RWPE2 (cell line): ENCODE data around the gene CCDC57.
A peak's percentile ranks its signal among the peaks of the same experiment; 100 is the strongest.

Source experiments
- ATAC-seq: fragments of 200-7000 bp; cut with Tn5 transposase; 3 replicates; pipeline ENCODE4 v1.9.1; 2021; ENCODE audit warnings: low read depth
- DNase-seq: peaks from one replicate; pipeline ENCODE4 v3.0.0-alpha.2; 2020; ENCODE audit warnings: low spot score
- H3K27ac ChIP-seq: fragments of 450-650 bp; 2 replicates; pipeline ENCODE4 v1.5.1; 2017; ENCODE audit warnings: mild to moderate bottlenecking; ENCODE audit not compliant: poor library complexity, severe bottlenecking
- H3K27me3 ChIP-seq: fragments of 250-450 bp; sonication (Bioruptor Pico); 2 replicates; pipeline ENCODE4 v1.5.1; 2021; ENCODE audit warnings: mild to moderate bottlenecking, moderate library complexity; ENCODE audit not compliant: insufficient read depth, poor library complexity, severe bottlenecking
- H3K36me3 ChIP-seq: fragments of 250-450 bp; sonication (Bioruptor Pico); 2 replicates; pipeline ENCODE4 v1.5.1; 2020; ENCODE audit warnings: low read depth, mild to moderate bottlenecking, moderate library complexity
- H3K4me1 ChIP-seq: fragments of 250-450 bp; sonication (Bioruptor Pico); 2 replicates; pipeline ENCODE4 v1.5.1; 2021; ENCODE audit warnings: mild to moderate bottlenecking, moderate library complexity; ENCODE audit not compliant: insufficient read depth, poor library complexity, severe bottlenecking
- H3K4me3 ChIP-seq: fragments of 250-450 bp; sonication (Bioruptor Pico); 2 replicates; pipeline ENCODE4 v1.5.1; 2021; ENCODE audit warnings: mild to moderate bottlenecking, moderate library complexity; ENCODE audit not compliant: severe bottlenecking
- H3K9me3 ChIP-seq: fragments of 250-450 bp; sonication (Bioruptor Pico); 2 replicates; pipeline ENCODE4 v1.5.1; 2021; ENCODE audit warnings: mild to moderate bottlenecking, moderate library complexity; ENCODE audit not compliant: severe bottlenecking
- CTCF ChIP-seq: fragments of 450-650 bp; IDR thresholded peaks from one replicate; pipeline ENCODE4 v1.5.1; 2017; ENCODE audit warnings: mild to moderate bottlenecking, moderate library complexity; ENCODE audit not compliant: poor library complexity, severe bottlenecking

Gene CCDC57

GRCh38 chr17:82239926-82240505 is 27.4 kb upstream of the CCDC57 start:
- Histone ChIP-seq H3K27me3 (no peaks in the 10 kb centered on the region), H3K27ac (peak overlapping the region; percentile 91), H3K4me3 (no peak overlapping the region), H3K4me1 (peaks cover 80% of the 10 kb centered on the region), H3K36me3 (peaks cover 76% of the 10 kb centered on the region), H3K9me3 (no peaks in the 10 kb centered on the region)
- no peak for TF ChIP-seq CTCF
- ATAC-seq = no peak
- no peak for DNase-seq

- Histone ChIP-seq H3K27ac (peak overlapping the region; percentile 91), H3K9me3 (no peaks in the 10 kb centered on the region), H3K27me3 (no peaks in the 10 kb centered on the region), H3K4me1 (peaks cover 86% of the 10 kb centered on the region), H3K36me3 (peaks cover 76% of the 10 kb centered on the region), H3K4me3 (no peak overlapping the region)
- TF ChIP-seq CTCF = no peak
- DNase-seq = no peak
- no peak for ATAC-seq
These were observed 26.8 kb upstream of the CCDC57 start for GRCh38 chr17:82239401-82239925.

DNA sequence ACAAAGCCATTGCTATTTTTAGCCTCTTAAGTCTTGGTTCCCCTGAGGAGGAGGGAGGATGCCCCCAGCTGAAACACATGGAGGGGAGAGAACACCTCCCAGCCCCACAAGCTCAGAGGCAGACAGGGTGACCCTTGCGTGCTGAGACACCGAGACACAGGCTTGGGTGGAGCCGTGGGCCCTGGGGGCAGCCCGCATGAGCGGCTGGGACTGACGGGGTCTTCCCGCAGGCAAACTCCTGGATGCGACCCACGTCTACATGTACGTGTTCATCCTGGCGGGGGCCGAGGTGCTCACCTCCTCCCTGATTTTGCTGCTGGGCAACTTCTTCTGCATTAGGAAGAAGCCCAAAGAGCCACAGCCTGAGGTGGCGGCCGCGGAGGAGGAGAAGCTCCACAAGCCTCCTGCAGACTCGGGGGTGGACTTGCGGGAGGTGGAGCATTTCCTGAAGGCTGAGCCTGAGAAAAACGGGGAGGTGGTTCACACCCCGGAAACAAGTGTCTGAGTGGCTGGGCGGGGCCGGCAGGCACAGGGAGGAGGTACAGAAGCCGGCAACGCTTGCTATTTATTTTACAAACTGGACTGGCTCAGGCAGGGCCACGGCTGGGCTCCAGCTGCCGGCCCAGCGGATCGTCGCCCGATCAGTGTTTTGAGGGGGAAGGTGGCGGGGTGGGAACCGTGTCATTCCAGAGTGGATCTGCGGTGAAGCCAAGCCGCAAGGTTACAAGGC is 26.0 kb upstream of the CCDC57 start:
- Histone ChIP-seq H3K27ac (peak overlapping the region; percentile 91), H3K27me3 (no peaks in the 10 kb centered on the region), H3K9me3 (no peaks in the 10 kb centered on the region), H3K4me1 (peaks cover 94% of the 10 kb centered on the region), H3K4me3 (no peak overlapping the region), H3K36me3 (peaks cover 75% of the 10 kb centered on the region)
- ATAC-seq (peak; percentile 13), DNase-seq (peak; percentile 96)
- TF ChIP-seq CTCF = no peak

DNA sequence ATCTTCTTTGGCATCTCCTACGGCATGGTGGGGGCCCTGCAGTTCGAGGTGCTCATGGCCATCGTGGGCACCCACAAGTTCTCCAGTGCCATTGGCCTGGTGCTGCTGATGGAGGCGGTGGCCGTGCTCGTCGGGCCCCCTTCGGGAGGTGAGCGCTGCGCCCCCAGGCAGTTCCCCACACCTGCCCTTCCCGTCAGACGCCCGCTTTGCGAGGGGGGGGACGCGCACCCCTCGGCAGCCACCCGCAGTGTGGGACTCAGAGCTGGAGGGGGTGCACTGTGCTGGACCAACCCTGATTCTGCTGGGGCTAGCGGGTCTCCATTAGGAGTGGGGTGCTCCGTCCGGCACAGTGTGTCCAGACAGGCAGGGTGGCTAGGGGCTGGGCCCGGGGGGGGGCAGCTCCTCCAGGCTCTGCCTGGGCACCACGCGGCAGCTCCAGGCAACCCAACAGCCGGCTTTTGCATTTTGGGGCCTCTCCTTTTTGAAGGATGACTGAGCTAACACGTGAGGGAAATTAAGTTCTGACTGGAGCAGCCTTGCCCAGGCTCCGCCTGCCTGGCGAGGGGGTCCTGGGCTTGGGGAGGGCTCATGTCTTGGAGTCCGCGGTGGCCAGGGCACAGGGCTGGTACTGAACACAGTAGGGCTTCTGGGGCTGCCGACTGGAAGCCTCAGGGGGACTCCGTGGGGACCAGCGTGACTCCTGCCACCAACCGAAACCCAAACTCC is 25.3 kb upstream of the CCDC57 start:
- Histone ChIP-seq H3K9me3 (no peaks in the 10 kb centered on the region), H3K4me3 (no peak overlapping the region), H3K4me1 (peaks cover 95% of the 10 kb centered on the region), H3K27me3 (no peaks in the 10 kb centered on the region), H3K27ac (peak overlapping the region; percentile 91), H3K36me3 (peaks cover 75% of the 10 kb centered on the region)
- TF ChIP-seq CTCF = no peak
- no peak for ATAC-seq
- no peak for DNase-seq
